ENCODE results near the gene PRDM16. TPM values are rescaled to one million over a fixed set of nuclear protein-coding genes. Genes with fewer than 3 reads are reported as not detected.

PRDM16 gene
- total RNA-seq, 1 experiment from 2014 or later = not detected

DNA sequence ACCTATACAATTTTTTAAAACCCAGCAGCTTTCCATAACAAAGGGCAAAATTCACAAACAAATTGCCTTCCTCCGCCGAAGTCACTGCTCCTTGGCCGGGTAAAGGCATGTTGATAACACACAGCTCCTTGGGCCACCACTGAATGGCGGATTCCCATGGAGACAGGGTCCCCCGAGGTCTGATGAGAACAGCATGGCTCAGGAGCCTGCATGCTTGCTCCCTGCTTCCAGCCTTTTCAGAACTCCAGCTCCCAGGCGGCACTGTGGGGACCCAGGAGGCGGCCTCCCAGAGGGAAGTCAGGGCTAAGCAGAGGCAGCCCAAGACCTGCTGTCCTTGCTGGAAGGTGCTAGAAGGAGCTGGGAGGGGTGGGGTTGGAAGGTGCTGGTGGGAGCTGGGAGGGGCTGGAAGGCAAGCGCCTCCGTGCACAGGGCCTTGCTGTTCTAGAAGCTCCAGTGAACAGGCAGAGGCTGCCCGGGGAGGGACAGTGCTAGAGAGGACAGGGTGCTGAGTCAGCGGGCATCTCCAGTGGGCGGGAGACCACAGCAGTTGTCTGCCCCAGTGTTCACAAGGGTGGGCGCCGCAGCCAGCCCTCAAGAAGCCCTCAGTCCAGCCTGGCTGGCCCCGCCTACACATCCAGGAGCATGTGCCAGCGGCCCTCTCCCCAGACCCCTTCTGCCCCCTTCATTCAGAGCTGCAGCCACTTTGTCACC is 35.1 kb downstream of the PRDM16 start:
- no peak for DNase-seq (ENCODE audit: low read depth)

DNA sequence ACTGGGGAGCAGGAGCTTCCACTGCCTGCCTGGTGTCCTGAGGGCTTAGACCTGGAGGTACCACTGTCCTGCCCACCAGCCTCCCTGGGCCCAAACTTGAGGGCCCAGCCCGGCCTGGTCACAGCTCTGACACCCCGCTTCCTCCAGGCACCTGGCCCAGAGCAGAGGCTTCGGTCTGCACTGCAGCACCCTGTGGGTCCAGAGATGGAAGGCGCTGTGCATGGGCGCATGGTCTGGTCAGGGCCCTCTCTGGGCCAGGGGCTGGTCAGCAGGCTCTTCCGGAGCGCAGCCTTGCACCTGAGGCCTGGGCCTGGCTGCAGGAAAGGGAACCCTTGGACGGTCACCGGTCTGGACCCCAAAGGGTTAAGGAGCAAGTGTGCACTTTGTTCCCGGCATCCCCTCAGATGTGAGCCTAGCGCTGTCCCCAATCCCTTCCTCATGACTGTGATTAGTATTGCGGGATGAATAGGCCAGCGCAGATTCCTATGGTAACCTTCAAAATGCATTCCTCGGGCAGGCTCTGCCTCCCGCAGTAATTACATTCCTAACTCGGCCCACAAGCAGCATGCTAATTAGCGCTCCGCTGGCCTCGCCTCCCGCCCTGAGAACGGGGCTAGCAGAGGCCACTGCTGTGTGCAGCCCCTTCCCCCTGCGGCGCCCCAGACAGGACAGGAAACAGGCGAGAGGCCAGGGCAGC is 36.3 kb downstream of the PRDM16 start:
- no peak for DNase-seq (ENCODE audit: low read depth)

DNA sequence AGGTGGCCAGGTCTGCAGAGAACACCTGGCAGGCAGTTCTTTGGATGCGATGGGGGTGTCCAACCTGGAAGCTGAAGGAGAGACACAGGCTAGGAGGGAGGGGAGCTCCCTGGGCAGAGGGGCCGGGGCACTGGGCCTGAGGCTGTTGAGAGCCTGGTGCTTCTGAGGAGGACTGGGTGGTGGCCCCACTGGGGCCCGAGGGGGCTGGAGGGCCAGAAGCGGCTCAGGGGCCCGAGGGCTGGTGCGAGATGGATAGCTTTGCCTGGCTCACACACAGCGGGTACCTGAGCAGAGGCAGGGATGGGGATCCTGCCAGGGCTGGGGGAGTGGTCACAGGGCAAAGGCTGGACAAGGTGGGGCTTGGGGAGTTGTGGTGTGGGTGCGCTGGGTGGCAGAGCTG is 37.2 kb downstream of the PRDM16 start:
- DNase-seq (ENCODE audit: low read depth) = no peak

DNA sequence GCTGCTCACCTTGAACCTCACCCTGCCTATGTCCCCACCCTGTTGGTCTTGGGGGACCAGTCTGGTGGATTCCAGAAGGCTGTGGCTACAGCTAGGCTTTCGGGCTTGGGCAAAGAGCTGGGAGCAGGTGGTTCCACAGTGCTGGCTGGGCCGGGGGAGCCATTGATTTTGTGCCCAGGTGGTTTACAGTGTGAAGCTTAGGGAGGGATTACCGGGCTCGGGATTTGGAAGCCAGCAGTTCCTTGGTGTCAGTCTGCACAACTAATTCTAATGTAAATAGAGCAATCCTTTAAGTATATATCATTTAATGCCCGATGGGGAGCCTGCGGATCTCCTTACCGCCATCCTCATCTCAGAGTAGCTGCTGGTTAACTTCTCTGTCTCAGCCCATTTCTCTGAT is 38.2 kb downstream of the PRDM16 start:
- no peak for DNase-seq (ENCODE audit: low read depth)

DNA sequence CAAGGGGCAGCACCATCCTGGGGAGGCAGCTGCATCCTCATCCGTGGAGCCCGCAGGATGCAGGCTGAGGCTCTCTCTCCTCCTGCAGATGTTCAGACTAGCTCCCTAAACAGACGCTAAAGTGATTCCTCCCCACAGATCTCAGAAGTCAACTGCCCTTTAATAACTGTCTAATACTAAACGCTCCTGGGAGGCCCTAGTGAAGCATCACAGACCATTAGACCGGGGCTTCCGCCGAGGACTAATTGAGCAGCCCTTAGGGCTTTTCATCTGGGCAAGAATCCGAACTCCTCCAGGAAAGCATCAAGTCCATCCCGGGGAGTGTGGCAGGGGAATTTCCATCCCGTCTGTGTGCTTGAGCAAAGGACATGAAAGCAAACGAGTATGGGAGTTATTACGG is 40.4 kb downstream of the PRDM16 start:
- DNase-seq (ENCODE audit: low read depth) = no peak

DNA sequence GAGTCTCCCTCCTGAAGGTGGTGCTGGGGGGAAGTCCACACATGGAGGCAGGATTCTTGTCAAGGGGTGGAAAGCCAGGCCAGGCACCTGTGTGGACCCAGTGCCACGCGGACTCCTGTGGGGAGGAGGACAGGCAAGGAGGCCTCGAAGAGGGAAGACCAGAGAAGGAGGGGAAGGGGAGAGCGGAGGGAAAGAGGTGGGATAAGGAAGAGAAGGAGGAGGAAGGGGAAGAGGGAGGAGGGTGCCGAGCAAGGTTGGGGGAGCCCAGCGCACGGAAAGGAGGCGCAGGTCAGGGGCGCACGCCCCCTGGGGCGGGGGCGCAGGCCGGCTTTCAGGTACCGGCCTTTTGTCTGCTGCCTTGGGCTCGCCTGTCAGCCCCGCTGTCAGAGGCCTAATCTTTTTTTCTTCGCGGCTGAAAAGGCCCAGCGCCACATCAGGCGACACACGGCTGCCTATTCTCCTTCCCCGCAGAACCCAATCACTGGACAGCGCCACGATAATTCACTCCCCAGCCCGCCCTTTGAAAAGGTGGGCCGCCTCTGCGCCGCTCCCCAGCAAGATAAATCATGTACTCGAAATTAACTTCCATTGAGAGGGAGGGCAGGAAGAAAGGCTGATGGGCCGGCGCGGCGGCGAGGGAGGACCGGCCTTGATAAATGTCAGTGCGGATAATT is 42.5 kb downstream of the PRDM16 start:
- DNase-seq (ENCODE audit: low read depth) = no peak

DNA sequence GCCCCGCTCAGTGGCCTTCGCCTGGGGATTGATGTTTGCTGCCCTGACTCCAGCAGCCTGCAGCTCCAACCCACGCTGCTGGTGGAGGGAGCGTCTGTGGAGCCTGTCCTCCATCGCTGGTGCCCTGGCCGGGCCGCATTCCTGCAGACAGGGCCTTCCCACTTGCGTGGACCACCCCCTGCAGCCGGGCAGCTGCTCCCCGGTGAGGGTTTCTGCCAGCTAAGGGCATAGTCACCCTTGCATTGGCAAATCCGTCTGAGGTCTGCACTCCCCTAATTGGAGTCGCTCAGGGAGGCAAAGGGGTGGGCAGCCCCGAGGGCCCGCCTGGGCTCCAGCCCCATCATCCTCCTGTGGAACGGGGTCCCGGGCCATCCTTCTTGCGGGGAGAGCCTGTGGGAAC is 43.5 kb downstream of the PRDM16 start:
- DNase-seq (ENCODE audit: low read depth) = no peak

DNA sequence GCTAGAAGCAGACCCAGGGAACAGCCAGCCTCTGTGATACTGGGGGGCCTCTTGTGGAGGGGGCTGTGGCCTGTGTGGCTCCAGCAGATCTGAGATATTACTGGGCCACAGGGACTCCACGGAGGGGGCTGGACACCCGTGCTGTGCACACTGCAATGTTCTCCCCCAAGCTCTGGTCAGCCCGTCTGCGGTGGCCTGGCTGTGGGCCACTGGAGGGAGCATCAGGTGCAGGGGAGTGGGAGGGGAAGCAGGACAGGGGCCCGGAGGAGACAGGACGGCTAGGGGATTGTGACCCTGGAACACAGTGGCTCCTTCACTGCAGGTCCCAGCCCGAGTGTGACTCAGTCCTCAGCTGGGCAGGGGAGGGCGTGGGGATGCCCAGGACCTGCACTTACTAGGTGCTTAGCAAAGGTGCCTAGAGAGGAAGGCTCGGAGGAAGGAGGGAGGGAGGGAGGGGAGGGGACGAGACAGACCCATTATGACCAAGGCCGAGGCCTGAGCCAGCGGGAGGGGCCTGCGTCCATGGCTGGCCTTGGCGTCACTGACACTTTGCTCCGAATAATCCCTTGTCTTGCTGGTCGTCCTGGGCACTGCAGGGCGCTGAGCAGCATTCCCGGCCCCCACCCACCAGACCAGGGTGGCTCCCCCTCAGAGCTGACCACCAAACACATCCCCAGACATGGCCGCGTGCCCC is 44.2 kb downstream of the PRDM16 start:
- no peak for DNase-seq (ENCODE audit: low read depth)

DNA sequence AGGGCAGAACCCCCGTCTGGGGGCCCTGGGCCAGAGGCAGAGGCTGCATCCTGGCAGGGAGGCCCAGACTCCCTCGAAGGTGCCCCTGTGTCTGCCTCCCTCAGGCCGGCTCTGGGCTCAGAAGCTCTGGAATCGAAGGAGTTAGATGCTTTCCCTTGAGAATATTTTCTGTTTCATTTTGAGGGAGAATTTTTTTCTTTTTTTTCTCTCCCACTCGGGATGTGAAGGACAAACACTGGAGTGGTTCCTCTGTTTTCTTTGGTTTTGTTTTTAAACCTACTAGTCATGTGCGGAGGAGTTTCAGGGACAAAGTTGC is 44.7 kb downstream of the PRDM16 start:
- no peak for DNase-seq (ENCODE audit: low read depth)

DNA sequence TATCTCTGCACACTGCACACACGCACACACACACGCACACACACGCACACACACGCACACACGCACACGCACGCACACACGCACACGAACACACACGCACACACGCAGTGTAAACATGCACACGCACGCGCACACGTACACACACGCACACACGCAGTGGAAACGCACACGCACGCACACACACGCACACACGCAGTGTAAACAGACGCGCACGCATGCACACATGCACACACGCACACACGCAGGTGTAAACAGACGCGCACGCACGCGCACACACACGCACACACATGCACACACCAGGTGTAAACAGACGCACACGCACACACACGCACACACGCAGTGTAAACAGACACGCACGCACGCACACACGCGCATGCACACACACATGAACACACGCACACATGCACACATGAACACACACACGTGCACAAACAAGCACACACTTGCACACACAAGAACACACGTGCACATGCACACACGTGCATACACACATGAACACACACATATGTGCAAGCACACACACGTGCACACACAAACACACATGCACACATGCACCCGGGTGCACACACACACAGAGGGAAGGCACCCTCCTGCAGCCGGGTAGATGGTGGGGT is 45.2 kb downstream of the PRDM16 start:
- DNase-seq (ENCODE audit: low read depth) = no peak

DNA sequence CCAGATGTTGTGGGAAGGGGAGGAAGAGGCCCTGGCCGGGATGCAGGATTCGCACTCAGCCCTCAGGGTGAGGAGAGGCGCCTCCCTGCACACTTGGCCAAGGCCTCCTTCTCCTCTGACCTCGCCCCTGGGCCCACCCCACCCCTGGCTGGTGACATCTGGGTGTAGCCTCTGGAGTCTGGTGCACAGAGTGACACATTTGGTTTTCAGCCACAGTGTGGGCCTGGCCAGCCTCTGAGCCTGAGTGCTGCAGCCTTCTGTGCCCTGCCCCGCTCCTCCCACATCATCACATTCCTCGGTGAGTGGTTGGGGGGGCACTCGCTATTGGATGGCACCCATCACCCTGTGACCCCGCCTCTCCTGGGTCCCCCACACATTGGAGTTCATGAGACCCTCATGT is 45.8 kb downstream of the PRDM16 start:
- DNase-seq (ENCODE audit: low read depth) = no peak

DNA sequence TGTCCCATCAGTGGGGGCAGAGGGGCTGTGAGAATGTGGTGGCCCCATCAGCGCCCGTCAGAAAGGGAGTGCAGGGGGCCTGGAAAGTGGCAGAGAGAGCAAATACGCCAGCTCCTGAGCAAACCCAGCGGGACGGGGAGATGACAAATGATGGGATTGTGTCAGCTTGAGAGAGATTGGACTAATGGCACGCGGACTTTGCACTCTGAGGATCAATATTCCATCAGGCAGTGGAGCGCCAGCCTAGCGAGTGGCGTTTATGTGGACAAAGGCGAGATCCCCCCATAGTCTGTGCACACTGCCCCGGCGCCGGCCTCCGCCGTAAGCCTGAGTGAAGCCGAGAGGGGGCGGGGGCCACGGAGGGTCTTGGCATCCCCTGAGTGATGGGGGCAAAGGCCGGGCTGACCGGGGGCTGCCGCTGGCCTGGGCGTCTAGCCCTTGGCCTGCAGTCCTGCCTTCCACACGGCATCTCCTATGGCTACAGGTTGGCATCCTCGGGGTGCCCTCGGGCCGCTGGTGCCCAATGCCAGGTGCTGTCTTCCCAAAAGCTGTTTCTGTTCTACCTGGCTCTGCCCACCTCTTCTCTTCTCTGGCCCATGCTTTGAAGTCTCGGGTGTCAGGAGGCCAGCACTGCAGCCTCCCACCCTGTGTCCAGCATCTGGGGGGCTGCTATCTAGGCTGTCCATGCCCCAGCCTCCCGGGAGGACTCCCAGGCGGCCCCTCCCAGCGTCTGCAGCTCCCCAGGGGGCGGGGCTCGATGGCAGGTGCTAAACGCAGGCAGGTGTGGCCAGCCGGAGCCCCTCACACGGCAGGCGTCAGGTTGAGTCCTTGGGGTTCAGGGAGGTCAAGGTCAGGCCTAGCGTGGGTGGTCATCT is 46.5 kb downstream of the PRDM16 start:
- no peak for DNase-seq (ENCODE audit: low read depth)

DNA sequence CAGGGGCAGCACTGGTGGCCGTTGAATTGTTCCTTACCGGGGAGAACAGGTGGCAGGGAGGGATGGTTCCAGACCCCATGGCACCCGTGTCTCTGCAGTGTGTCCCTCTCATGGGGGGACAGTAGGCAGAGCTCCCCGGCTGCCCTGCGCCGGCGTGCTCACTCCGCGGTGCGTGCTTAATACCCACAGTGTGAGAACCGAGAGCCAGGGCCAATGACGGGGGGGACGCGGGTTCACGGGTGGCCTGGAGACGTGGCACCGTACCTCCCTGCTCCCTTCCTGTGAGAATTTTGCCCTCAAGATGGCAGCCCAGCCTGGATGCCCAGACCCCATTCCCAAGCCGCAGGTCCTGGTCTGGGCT is 47.1 kb downstream of the PRDM16 start:
- DNase-seq (ENCODE audit: low read depth) = no peak

DNA sequence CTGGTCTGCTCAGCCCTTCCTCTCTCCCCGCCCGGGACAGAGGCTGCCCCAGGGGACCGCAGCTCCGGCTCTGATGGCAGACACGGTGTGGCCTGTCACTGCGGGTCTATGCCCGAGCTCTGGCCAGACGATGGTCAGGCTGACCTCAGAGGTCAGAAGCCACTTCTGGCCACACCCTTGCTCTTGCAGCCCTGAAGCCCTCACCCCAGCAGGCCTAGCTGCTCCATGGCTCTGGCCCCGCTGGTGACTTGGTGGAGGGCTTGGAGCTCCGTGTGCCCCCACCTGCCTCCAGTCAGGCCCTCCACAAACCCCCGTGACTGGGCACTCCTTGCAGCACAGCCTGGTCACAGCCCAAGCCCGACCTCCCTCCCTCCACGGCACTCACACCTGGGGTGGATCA is 47.6 kb downstream of the PRDM16 start:
- no peak for DNase-seq (ENCODE audit: low read depth)

DNA sequence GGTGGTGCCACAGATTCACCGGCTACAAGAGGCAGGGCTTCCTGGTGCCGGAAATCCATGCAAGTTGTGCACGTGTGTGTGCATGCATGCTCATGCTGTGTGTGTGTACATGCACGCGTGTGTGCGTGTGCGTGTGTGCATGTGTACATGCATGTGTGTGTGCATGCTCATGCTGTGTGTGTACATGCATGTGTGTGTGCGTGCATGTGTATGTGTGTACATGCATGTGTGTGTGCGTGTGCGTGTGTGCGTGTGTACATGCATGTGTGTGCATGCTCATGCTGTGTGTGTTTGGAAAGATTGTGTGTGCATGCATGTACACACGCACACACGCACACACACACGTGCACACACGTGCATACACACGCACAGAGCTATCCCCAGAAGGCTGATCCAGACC is 48.9 kb downstream of the PRDM16 start:
- no peak for DNase-seq (ENCODE audit: low read depth)

DNA sequence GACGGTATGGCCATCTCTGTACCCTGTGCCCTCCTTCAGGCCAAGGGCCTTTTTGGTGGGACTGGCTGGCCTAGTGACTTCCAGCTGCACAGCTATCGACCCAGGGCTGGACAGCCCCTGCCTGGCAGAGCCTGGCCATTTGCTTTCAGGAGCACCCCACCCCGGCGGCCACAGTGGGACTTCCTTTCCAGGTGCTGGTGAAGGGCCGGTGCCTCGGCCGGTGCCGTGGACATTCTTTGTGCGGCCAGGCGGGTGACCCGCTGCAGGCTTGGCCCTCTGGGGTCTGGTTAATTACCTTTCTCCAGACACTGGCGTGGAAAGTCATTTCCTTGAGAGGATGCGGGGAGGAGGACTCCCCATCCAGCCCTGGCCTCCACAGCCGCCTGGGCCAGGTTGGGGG is 50.1 kb downstream of the PRDM16 start:
- no peak for DNase-seq (ENCODE audit: low read depth)

DNA sequence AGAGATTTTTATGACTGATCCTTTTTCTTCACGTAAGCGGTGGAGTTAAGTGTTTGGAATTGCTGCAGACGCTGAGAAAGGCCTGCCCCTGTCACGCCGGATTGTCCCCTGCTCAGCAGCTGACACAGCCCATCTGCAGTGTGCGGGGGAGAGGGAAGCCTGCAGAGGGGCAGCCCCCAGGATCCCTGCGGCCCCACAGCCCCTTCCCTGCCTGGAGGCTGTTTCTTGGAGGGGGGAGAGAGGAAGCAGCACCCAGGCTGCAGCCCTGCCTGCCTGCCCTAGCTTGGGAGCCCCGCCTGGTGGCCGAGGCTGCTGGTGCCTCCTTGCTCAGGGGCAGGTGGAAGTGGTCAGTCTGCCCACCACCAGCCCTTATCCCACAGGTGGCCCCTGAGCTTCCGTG is 50.7 kb downstream of the PRDM16 start:
- no peak for DNase-seq (ENCODE audit: low read depth)

DNA sequence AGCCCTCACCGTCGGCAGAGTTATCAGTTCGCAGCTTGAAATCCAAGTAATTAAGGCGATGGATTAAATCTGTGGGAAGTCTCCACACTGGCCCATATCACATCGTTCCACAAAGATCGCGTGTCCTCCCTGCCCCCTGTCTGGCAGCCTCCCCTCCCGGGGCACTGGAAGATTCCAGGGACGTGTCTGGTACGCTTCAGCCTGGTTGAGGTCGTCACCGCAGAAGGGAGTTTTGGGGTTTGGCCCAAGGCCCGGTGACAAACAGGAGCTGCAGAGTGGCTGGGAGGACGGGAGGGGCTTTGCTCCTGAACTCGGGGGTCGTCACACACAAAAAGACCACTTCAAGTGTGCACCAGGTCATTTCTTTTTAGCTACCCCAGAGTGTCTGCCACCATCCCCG is 51.1 kb downstream of the PRDM16 start:
- DNase-seq (ENCODE audit: low read depth) = no peak

DNA sequence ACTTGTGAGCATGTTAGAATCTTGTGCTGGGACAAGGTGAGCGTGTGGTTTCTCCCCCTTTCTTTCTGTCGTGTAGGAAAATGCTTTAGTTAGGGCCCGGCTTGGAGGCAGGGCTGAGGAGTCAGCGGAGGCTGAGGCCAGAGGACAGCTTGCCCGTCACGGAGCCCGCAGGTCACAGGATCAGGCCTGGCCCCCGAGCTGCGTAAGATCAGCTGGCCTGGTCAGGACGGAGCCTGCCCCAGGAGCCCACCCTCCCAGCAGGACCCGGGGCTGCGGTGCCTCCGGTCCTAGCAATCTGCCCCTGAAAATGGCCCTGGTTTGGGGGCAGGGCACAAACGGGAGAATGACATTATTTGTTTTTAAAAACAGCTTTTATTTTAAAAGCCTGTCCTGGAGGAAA is 52.0 kb downstream of the PRDM16 start:
- no peak for DNase-seq (ENCODE audit: low read depth)

DNA sequence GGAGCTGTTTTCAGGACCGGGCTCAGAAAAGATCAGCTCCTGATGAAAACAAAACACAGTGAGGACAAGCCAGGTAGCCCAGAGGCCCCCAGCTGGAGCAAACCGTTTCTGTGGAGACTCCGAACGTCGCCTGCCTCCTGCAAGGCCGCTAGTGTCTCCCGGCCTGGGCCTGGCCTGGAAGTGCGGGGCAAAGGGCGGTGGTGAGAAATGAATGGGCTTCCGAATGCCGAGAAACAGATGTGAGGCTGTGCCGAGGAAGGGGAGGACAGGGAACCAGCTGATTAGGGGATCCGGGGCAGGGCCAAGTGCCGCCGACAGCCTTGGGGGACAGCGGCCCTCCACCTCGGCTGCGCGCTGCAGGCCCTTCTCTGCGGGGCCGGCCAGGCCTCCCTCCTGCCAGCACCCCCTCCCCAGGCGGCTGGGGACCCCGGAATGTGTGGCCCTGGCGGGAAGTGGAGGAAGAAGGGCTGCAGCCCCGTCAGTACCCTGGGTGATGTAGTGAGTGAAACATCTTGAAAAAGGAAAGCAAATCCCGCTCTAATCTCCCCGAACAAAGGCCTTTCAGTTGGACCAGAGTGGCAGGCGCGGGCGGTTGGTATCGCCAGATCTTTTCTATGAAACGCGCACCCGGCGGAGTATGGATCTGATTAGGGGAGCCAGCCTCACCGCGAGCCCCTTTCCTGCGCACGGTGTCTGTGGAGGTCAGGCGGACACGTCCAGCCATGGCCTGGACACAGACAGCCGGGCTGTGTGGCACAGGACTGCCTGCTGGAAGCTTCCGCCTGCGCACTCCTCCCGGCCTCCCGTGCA is 52.6 kb downstream of the PRDM16 start:
- DNase-seq (ENCODE audit: low read depth) = no peak

DNA sequence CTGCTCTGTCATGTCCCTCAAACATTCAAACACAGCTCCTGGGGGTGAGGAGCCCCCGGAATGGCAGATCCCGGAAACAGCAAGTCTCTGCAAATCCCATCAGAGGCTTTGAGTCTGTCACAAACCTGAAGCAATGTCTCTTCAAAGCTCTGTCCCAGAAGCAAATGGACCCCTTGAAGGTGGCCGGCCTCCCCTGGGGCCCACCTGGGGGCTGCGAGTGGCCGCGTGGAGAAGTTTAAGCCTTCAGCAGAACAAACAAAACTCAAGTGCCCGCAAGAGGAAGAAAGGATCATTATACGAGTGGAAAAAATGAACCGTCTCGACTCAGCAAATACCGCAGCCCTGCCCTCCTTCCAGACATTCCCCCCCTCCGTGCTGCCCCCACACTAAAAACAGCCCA is 53.3 kb downstream of the PRDM16 start:
- no peak for DNase-seq (ENCODE audit: low read depth)
